Mesenchymal stem cell (in vitro differentiated cells and primary cell): ENCODE data around the gene DLGAP1.

Source experiments
- DNase-seq: peaks from one replicate; pipeline ENCODE4 v3.0.0-alpha.2; 2013
- H2AFZ ChIP-seq: one replicate; pipeline ENCODE4 v1.6.1; 2013; ENCODE audit warnings: low read depth, mild to moderate bottlenecking, control low read depth, inconsistent platforms, low read length, moderate library complexity
- H2AK5ac ChIP-seq: 2 replicates; pipeline ENCODE4 v1.6.1; 2013; ENCODE audit warnings: low read length, moderate library complexity, mild to moderate bottlenecking, inconsistent platforms; ENCODE audit not compliant: severe bottlenecking
- H2BK120ac ChIP-seq: one replicate; pipeline ENCODE4 v1.6.1; 2013; ENCODE audit warnings: low read depth, mild to moderate bottlenecking, inconsistent platforms, low read length, moderate library complexity
- H2BK12ac ChIP-seq, 2 experiments: one replicate each; pipeline ENCODE4 v1.6.1; 2013; ENCODE audit warnings: inconsistent platforms in 2 of 2, low read length in 2 of 2, mild to moderate bottlenecking in 2 of 2, moderate library complexity in 2 of 2, control low read depth in 1 of 2
- H2BK15ac ChIP-seq: one replicate; pipeline ENCODE4 v1.6.1; 2013; ENCODE audit warnings: mild to moderate bottlenecking, low read depth, inconsistent platforms; ENCODE audit not compliant: poor library complexity, severe bottlenecking
- H2BK5ac ChIP-seq: 2 replicates; pipeline ENCODE4 v1.6.1; 2013; ENCODE audit warnings: low read depth, mild to moderate bottlenecking, low read length, control low read depth, inconsistent platforms; ENCODE audit not compliant: poor library complexity, severe bottlenecking
- H3K14ac ChIP-seq, 2 experiments: one replicate each; pipeline ENCODE4 v1.6.1; 2013; ENCODE audit warnings: inconsistent platforms in 2 of 2, low read length in 2 of 2, control low read depth in 1 of 2, mild to moderate bottlenecking in 1 of 2, moderate library complexity in 1 of 2
- H3K18ac ChIP-seq, 2 experiments: one replicate each; pipeline ENCODE4 v1.6.1; 2013; ENCODE audit warnings: inconsistent platforms in 2 of 2, low read length in 2 of 2, control low read depth in 1 of 2, low read depth in 1 of 2, mild to moderate bottlenecking in 1 of 2
- H3K23ac ChIP-seq, 2 experiments: one replicate each; pipeline ENCODE4 v1.6.1; 2013; ENCODE audit warnings: inconsistent platforms in 2 of 2, low read length in 2 of 2, mild to moderate bottlenecking in 2 of 2, moderate library complexity in 2 of 2, control low read depth in 1 of 2
- H3K27ac ChIP-seq: 2 replicates; pipeline ENCODE4 v1.5.1; 2013; ENCODE audit warnings: mild to moderate bottlenecking, moderate library complexity, low read length, control low read depth, inconsistent platforms; ENCODE audit not compliant: poor library complexity, severe bottlenecking
- H3K27me3 ChIP-seq, 2 experiments: 2 replicates each; pipeline versions ENCODE4 v1.6.1 to v1.7.0; 2013; ENCODE audit warnings: low read length in 2 of 2, mild to moderate bottlenecking in 2 of 2, moderate library complexity in 2 of 2, control low read depth in 1 of 2, inconsistent platforms in 1 of 2; ENCODE audit not compliant: control insufficient read depth in 1 of 2, insufficient read depth in 1 of 2
- H3K36me3 ChIP-seq, 2 experiments: 2 replicates each; pipeline versions ENCODE4 v1.6.1 to v1.7.0; 2013; ENCODE audit warnings: low read length in 2 of 2, control low read depth in 1 of 2, inconsistent platforms in 1 of 2, low read depth in 1 of 2, mild to moderate bottlenecking in 1 of 2; ENCODE audit not compliant: insufficient read depth in 2 of 2, control insufficient read depth in 1 of 2
- H3K4ac ChIP-seq, 2 experiments: one replicate each; pipeline ENCODE4 v1.6.1; 2013; ENCODE audit warnings: inconsistent platforms in 2 of 2, low read length in 2 of 2, mild to moderate bottlenecking in 2 of 2, moderate library complexity in 2 of 2, control low read depth in 1 of 2, low read depth in 1 of 2
- H3K4me1 ChIP-seq: 2 replicates; pipeline ENCODE4 v1.6.1; 2013; ENCODE audit warnings: low read depth, low read length, control low read depth; ENCODE audit not compliant: control insufficient read depth, insufficient read depth
- H3K4me2 ChIP-seq: 2 replicates; pipeline ENCODE4 v1.6.1; 2013; ENCODE audit warnings: low read length, mild to moderate bottlenecking, inconsistent platforms; ENCODE audit not compliant: poor library complexity, severe bottlenecking
- H3K4me3 ChIP-seq, 2 experiments: 2 replicates each; pipeline versions ENCODE4 v1.5.1 to v1.7.0; 2013; ENCODE audit warnings: low read length in 2 of 2, mild to moderate bottlenecking in 2 of 2, control low read depth in 1 of 2, low read depth in 1 of 2; ENCODE audit not compliant: insufficient read depth in 1 of 2
- H3K79me1 ChIP-seq: replicated peaks from 2 replicates; pipeline ENCODE4 v1.6.1; 2013; ENCODE audit warnings: mild to moderate bottlenecking, control low read depth, low read length, inconsistent platforms; ENCODE audit not compliant: poor library complexity, severe bottlenecking
- H3K9ac ChIP-seq: 2 replicates; pipeline ENCODE4 v1.7.0; 2013; ENCODE audit warnings: mild to moderate bottlenecking, low read length, moderate library complexity
- H3K9me3 ChIP-seq: 2 replicates; pipeline ENCODE4 v1.7.0; 2013; ENCODE audit warnings: mild to moderate bottlenecking, low read length; ENCODE audit not compliant: control insufficient read depth
- H4K8ac ChIP-seq: one replicate; pipeline ENCODE4 v1.6.1; 2013; ENCODE audit warnings: inconsistent platforms, mild to moderate bottlenecking, low read length, moderate library complexity
- H4K91ac ChIP-seq: one replicate; pipeline ENCODE4 v1.6.1; 2013; ENCODE audit warnings: mild to moderate bottlenecking, low read length, inconsistent platforms
- WGBS: methylation state at CpG from one replicate; pipeline ENCODE4 v1.1.7; 2013; ENCODE audit warnings: mixed read lengths; 5-methylcytosine and 5-hydroxymethylcytosine counted together

Gene DLGAP1

DNA sequence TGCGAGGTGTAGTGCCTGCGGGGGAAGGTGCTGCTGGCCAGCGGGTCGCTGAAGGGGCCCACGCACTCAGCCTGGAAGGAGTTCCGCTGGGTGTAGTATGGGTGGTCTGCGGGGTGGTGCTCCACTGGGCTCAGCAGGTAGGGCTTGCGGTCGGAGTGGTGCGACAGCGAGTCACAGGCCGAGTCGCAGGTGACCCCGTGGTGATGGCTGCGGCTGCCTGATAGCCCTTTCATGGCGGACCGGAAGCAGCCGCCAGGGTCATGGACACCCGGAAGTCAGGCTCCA is 575.3 kb downstream of the DLGAP1 start:
- H3K9me3 ChIP-seq: no peaks in the 10 kb centered on the region
- no peak overlapping the region for H3K14ac ChIP-seq

GRCh38 chr18:3879114-3879835 is 575.8 kb downstream of the DLGAP1 start:
- Histone ChIP-seq H3K27me3 (no peaks in the 10 kb centered on the region), H3K23ac (no peak overlapping the region), H4K91ac (peak overlapping the region; percentile 53), H3K18ac (no peak overlapping the region), H3K4ac (no peak overlapping the region), H3K9ac (no peak overlapping the region), H3K14ac (no peak overlapping the region), H3K4me2 (no peak overlapping the region), H3K4me3 (peak overlapping the region in 1 of 2 experiments; percentile 25), H3K27ac (no peak overlapping the region), H3K79me1 (no peaks in the 10 kb centered on the region), H3K4me1 (peaks cover 4% of the 10 kb centered on the region), H2AFZ (no peak overlapping the region), H2BK15ac (no peak overlapping the region), H2BK5ac (no peak overlapping the region), H3K9me3 (no peaks in the 10 kb centered on the region), H4K8ac (no peak overlapping the region), H2AK5ac (no peak overlapping the region), H3K36me3 (peaks cover 0 to 6% of the 10 kb centered on the region in 2 experiments), H2BK120ac (no peak overlapping the region), H2BK12ac (no peak overlapping the region)
- no peak for DNase-seq
- 97% methylated on average over 59 of the region's 59 CpGs for whole genome bisulfite sequencing

More for the DNA sequence above, 575.3 kb downstream of the DLGAP1 start:
- Histone ChIP-seq H4K91ac (no peak overlapping the region), H2AK5ac (no peak overlapping the region), H2BK5ac (no peak overlapping the region), H3K4me2 (no peak overlapping the region), H3K79me1 (no peaks in the 10 kb centered on the region), H3K27ac (no peak overlapping the region), H3K4me3 (peak overlapping the region in 1 of 2 experiments; percentile 25), H2AFZ (no peak overlapping the region), H3K36me3 (peaks cover 0 to 6% of the 10 kb centered on the region in 2 experiments), H3K4me1 (peaks cover 4% of the 10 kb centered on the region), H3K27me3 (no peaks in the 10 kb centered on the region), H4K8ac (no peak overlapping the region), H3K9ac (no peak overlapping the region), H3K4ac (no peak overlapping the region), H3K18ac (no peak overlapping the region), H2BK12ac (no peak overlapping the region), H2BK15ac (no peak overlapping the region), H3K23ac (no peak overlapping the region), H2BK120ac (no peak overlapping the region)
- no peak for DNase-seq
- 97% methylated on average over 19 of the region's 19 CpGs for WGBS

DNA sequence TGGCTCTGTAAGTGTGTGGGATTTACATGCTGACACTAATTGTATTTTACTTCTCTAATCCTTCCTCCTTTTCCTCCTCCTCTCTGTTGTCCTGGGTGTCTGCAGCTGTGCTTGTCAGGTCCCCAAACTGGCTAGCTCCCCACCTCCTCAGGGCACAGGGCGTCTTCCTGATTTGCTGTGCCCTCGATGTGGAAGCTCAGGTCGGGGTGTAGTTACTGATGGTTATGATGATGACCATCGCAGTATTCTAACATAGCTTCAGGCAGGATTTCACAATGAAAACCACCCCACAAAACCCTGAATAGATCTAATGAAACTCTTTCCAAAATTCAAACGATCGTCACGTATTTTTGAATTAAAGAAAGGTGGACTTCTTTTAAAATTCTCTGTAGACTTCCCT is 576.7 kb downstream of the DLGAP1 start:
- Histone ChIP-seq H2BK15ac (no peak overlapping the region), H3K79me1 (no peaks in the 10 kb centered on the region), H3K18ac (no peak overlapping the region), H3K36me3 (peaks cover 0 to 6% of the 10 kb centered on the region in 2 experiments), H2AFZ (no peak overlapping the region), H4K91ac (no peak overlapping the region), H3K23ac (no peak overlapping the region), H3K14ac (no peak overlapping the region), H2BK12ac (no peak overlapping the region), H3K4ac (no peak overlapping the region), H3K4me1 (peaks cover 4% of the 10 kb centered on the region), H3K4me3 (no peak overlapping the region), H3K9me3 (no peaks in the 10 kb centered on the region), H3K27me3 (no peaks in the 10 kb centered on the region), H3K9ac (no peak overlapping the region), H2BK5ac (no peak overlapping the region), H2AK5ac (peak overlapping the region; percentile 70), H3K27ac (no peak overlapping the region), H2BK120ac (no peak overlapping the region), H3K4me2 (no peak overlapping the region), H4K8ac (no peak overlapping the region)
- no peak for DNase-seq
- WGBS: 100% methylated on average over 4 of the region's 7 CpGs

- Histone ChIP-seq H3K79me1 (no peaks in the 10 kb centered on the region), H3K18ac (no peak overlapping the region), H3K27ac (no peak overlapping the region), H4K8ac (no peak overlapping the region), H3K4me3 (no peak overlapping the region), H2AK5ac (peak overlapping the region; percentile 63), H4K91ac (no peak overlapping the region), H3K14ac (no peak overlapping the region), H2BK5ac (no peak overlapping the region), H3K4me1 (peaks cover 4% of the 10 kb centered on the region), H3K23ac (no peak overlapping the region), H3K36me3 (peaks cover 0 to 6% of the 10 kb centered on the region in 2 experiments), H3K9ac (no peak overlapping the region), H2BK12ac (no peak overlapping the region), H2BK120ac (no peak overlapping the region), H3K4me2 (no peak overlapping the region), H2BK15ac (no peak overlapping the region), H3K27me3 (no peaks in the 10 kb centered on the region), H3K9me3 (no peaks in the 10 kb centered on the region), H3K4ac (no peak overlapping the region), H2AFZ (no peak overlapping the region)
- no peak for DNase-seq
- WGBS: 82% methylated on average over 1 of the region's 2 CpGs
Observed at GRCh38 chr18:3877678-3878077, 577.4 kb downstream of the DLGAP1 start.
